Measurements from ENCODE around the gene TBL1X. TPM values are rescaled to one million over a fixed set of nuclear protein-coding genes. Genes with fewer than 3 reads are reported as not detected.

TBL1X gene
- total RNA-seq (2013; cell fraction: nucleolus; rRNA removed): 37.3 and 44.8 TPM in 2 replicates
- total RNA-seq (2014; rRNA removed): 12.3 TPM in 2 replicates
- total RNA-seq (2014; rRNA removed; fragmentation: Illumina TruSeq; extraction: Trizol): 8.5 and 8.9 TPM in 2 replicates
- total RNA-seq (2021): 26.3 and 29.5 TPM in 2 replicates
- 4.4 TPM for polyA plus RNA-seq (2011; ENCODE audit: low read depth)
- 14.2 and 14.6 TPM in 2 replicates for polyA plus RNA-seq (2011; rRNA removed)
- polyA plus RNA-seq (2011; cell fraction: cytosol; rRNA removed): 17.8 and 19.9 TPM in 2 replicates
- polyA plus RNA-seq (2011; cell fraction: nucleus; rRNA removed): 13.5 and 16.8 TPM in 2 replicates
- polyA plus RNA-seq (2012): 5.9 and 6.8 TPM in 2 replicates
- polyA plus RNA-seq (2014; fragmentation: Illumina TruSeq; extraction: Trizol): 15.8 and 17.4 TPM in 2 replicates
- 1 to 10 TPM; 4.4 to 4.9 TPM for polyA plus RNA-seq (2014; fragmentation: Nextera tagmentation; extraction: Ambion mirVana)
- polyA plus RNA-seq (2014; rRNA removed): 10.9 and 14.0 TPM in 2 replicates
- 1 to 10 TPM; 5.6 to 7.1 TPM for polyA plus RNA-seq (2016; fragmentation: Nextera tagmentation; extraction: Ambion mirVana)
- 28.8 and 37.0 TPM in 2 replicates for polyA minus RNA-seq (2011; rRNA and poly(A)+ RNA removed)
- 13.0 and 13.1 TPM in 2 replicates for polyA minus RNA-seq (2011; cell fraction: cytosol; rRNA and poly(A)+ RNA removed)
- polyA minus RNA-seq (2011; cell fraction: nucleus; rRNA and poly(A)+ RNA removed): 14.0 and 29.0 TPM in 2 replicates
- Bru-seq, nascent RNA: percentile 68 among the genes with signal in this experiment
- percentile 72 among the genes with signal in this experiment for BruChase-seq, experiment 1, labeled RNA remaining after a 6-hour chase
- percentile 74 among the genes with signal in this experiment for BruChase-seq, experiment 2, labeled RNA remaining after a 2-hour chase
- long read RNA-seq, experiment 1, partial matches to known transcripts: 0 of 2 reads
- long read RNA-seq, experiment 1, other reads (novel, unspliced or antisense): 2 of 2 reads
- long read RNA-seq, experiment 2, full-length matches to known transcripts: 2 of 29 reads
- long read RNA-seq, experiment 2, partial matches to known transcripts: 3 of 29 reads
- long read RNA-seq, experiment 2, other reads (novel, unspliced or antisense): 24 of 29 reads

DNA sequence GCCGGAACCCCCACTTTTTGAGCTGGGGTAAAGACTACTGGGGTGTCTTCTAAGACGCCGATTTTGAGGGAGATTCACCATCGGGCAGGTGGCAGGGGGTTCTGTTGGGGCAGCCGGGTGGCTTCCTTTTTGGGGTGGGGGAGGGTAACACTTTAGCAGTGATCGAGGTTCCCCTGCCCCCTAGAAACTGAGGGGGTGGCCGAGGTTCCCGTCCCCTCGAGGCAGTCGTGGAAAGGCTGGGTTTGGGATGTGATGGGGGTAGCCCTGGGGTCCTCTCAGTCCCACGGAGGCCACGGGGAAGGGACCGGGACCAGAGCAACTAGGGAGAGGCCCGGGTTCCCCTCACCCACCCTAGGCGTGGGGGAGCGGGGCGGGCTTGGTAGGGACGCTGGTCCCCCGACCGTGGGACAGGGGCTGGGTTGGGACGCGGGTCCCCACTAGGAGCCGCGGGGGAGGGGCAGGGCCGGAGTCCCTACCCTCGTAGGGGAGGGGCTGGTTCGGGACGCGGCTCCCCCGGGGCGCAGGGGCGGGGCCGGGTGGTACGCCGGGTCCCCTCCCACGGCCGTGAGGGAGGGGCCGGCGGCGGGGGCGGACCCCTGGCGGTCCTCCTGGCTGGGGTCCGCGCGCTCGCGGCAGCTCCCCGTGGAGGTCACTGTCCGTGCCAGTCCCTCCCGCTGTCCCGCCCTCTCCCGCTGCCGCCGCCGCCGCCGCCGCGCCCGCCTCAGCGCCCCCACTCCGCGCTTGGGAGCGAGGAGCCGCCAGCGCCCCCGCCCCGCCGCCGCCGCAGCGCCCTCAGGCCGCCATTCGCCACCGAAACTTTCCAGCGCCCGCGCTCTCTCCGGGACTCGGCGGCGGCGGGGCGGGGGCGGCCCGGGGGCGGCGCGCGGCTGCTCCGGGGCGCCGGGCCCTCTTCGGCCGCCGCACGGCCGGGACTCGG, at the start of gene TBL1X:
TSS of gene TBL1X (plus strand) at position 624 of the 937 bp plus-strand sequence. CDS start 188,529 bp downstream, outside the sequence.
- WGBS (ENCODE audit: insufficient coverage, insufficient replicate concordance, low lambda C conversion rate, missing lambda C conversion rate): 10% methylated on average over 20 of the region's 99 CpGs
- ChIA-PET SMC1A (ENCODE audit: uncharacterized antibody, unreplicated experiment) (no interaction called here), POLR2A (no interaction called here), RAD21 (ENCODE audit: unreplicated experiment) (no interaction called here), CTCF (no interaction called here)
- H3K79me2 ChIP-seq (ENCODE audit: control insufficient read depth, insufficient read depth, low read length): no peaks in the 10 kb centered on the region; the same call in 1 of the 2 replicates
- H2AFZ ChIP-seq (ENCODE audit: control insufficient read depth, low read depth, low read length): peak within 1 kb of the TSS; percentile 35
- intact Hi-C loops (cut with micrococcal nuclease; ENCODE audit: unreplicated experiment): loop anchor here (10.0 kb wide), 1 partner anchor 180 kb away; no protein-coding TSS in a partner anchor
- H3K9me3 ChIP-seq (replicated peaks; ENCODE audit: control insufficient read depth, insufficient read depth, low read length): no peaks in the 10 kb centered on the region
- no TSS peak for BruUV-seq (replicated peaks)
- peak; percentile 58 for ATAC-seq
- no peak for DNase-seq (ENCODE audit: low read depth, low spot score)
- in situ Hi-C loops (cut with MboI): no loop called here
- no peaks in the 10 kb centered on the region for H3K27me3 ChIP-seq (replicated peaks in 1 of 2; ENCODE audit: control insufficient read depth in 2 of 2, insufficient read depth in 2 of 2, low read length in 1 of 2)
- H3K4me2 ChIP-seq (ENCODE audit: control insufficient read depth, insufficient read depth): peak within 1 kb of the TSS; percentile 47
- peak within 1 kb of the TSS; percentile 15 for H3K27ac ChIP-seq (ENCODE audit: control insufficient read depth, insufficient read depth)
- H3K9ac ChIP-seq (ENCODE audit: control insufficient read depth, insufficient read depth, low read length): peak within 1 kb of the TSS; percentile 50; the same call in 1 of the 2 replicates
- H3K36me3 ChIP-seq (ENCODE audit: control insufficient read depth in 2 of 2, insufficient read depth in 2 of 2, low read length in 1 of 2): no peaks in the 10 kb centered on the region
- H3K4me1 ChIP-seq (ENCODE audit: control insufficient read depth, insufficient read depth, low read length): peaks cover 14% of the 10 kb centered on the region
- H4K20me1 ChIP-seq (ENCODE audit: control insufficient read depth, insufficient read depth): no peaks in the 10 kb centered on the region
- H3K4me3 ChIP-seq: peak within 1 kb of the TSS; percentile 65
- FAIRE-seq: no peak
- TF ChIP-seq FOXK2 (IDR thresholded peaks at IDR 0.05) (no peak), RAD51 (IDR thresholded peaks at IDR 0.05) (no peak), SMAD5 (IDR thresholded peaks at IDR 0.05; ENCODE audit: low read depth) (no peak), JUND (IDR thresholded peaks at IDR 0.05; ENCODE audit: low read depth, low read length) (no peak), GATAD2B (conservative IDR thresholded peaks at IDR 0.05; ENCODE audit: low read depth) (0 out of 2 replicates have a peak, but pooled peaks have one; percentile 38), IKZF1 (conservative IDR thresholded peaks at IDR 0.05) (peak; percentile 40; the same call in 1 of the 2 replicates), POLR2A (IDR thresholded peaks at IDR 0.05; ENCODE audit: low read depth, low read length) (0 out of 2 replicates have a peak, but pooled peaks have one; percentile 38)
- TF ChIP-seq, protein P1, sequence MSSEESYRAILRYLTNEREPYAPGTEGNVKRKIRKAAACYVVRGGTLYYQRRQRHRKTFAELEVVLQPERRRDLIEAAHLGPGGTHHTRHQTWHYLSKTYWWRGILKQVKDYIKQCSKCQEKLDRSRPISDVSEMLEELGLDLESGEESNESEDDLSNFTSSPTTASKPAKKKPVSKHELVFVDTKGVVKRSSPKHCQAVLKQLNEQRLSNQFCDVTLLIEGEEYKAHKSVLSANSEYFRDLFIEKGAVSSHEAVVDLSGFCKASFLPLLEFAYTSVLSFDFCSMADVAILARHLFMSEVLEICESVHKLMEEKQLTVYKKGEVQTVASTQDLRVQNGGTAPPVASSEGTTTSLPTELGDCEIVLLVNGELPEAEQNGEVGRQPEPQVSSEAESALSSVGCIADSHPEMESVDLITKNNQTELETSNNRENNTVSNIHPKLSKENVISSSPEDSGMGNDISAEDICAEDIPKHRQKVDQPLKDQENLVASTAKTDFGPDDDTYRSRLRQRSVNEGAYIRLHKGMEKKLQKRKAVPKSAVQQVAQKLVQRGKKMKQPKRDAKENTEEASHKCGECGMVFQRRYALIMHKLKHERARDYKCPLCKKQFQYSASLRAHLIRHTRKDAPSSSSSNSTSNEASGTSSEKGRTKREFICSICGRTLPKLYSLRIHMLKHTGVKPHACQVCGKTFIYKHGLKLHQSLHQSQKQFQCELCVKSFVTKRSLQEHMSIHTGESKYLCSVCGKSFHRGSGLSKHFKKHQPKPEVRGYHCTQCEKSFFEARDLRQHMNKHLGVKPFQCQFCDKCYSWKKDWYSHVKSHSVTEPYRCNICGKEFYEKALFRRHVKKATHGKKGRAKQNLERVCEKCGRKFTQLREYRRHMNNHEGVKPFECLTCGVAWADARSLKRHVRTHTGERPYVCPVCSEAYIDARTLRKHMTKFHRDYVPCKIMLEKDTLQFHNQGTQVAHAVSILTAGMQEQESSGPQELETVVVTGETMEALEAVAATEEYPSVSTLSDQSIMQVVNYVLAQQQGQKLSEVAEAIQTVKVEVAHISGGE (CRISPR knock-in tag; IDR thresholded peaks at IDR 0.05): no peak
- TF ChIP-seq, protein P2, sequence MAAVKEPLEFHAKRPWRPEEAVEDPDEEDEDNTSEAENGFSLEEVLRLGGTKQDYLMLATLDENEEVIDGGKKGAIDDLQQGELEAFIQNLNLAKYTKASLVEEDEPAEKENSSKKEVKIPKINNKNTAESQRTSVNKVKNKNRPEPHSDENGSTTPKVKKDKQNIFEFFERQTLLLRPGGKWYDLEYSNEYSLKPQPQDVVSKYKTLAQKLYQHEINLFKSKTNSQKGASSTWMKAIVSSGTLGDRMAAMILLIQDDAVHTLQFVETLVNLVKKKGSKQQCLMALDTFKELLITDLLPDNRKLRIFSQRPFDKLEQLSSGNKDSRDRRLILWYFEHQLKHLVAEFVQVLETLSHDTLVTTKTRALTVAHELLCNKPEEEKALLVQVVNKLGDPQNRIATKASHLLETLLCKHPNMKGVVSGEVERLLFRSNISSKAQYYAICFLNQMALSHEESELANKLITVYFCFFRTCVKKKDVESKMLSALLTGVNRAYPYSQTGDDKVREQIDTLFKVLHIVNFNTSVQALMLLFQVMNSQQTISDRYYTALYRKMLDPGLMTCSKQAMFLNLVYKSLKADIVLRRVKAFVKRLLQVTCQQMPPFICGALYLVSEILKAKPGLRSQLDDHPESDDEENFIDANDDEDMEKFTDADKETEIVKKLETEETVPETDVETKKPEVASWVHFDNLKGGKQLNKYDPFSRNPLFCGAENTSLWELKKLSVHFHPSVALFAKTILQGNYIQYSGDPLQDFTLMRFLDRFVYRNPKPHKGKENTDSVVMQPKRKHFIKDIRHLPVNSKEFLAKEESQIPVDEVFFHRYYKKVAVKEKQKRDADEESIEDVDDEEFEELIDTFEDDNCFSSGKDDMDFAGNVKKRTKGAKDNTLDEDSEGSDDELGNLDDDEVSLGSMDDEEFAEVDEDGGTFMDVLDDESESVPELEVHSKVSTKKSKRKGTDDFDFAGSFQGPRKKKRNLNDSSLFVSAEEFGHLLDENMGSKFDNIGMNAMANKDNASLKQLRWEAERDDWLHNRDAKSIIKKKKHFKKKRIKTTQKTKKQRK (IDR thresholded peaks at IDR 0.05; ENCODE audit: low read depth, low read length): no peak
- TF ChIP-seq, protein P3, sequence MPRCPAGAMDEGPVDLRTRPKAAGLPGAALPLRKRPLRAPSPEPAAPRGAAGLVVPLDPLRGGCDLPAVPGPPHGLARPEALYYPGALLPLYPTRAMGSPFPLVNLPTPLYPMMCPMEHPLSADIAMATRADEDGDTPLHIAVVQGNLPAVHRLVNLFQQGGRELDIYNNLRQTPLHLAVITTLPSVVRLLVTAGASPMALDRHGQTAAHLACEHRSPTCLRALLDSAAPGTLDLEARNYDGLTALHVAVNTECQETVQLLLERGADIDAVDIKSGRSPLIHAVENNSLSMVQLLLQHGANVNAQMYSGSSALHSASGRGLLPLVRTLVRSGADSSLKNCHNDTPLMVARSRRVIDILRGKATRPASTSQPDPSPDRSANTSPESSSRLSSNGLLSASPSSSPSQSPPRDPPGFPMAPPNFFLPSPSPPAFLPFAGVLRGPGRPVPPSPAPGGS (IDR thresholded peaks at IDR 0.05; ENCODE audit: borderline replicate concordance, insufficient read depth, low read depth, low read length, poor library complexity, severe bottlenecking): no peak

All from GM12878 (cell line).